HG02623 (cell line): Measurements from ENCODE around the gene KRTAP9-3.
"Not testable (repeated sequence)": the region's sequence is repeated elsewhere in the genome, so short reads cannot be mapped to it uniquely, and the experiment has no call there.

Experiments
- ATAC-seq: cut with Tn5 transposase; IDR thresholded peaks from one replicate; pipeline ENCODE4 v1.9.1; 2021; ENCODE audit warnings: moderate library complexity; ENCODE audit not compliant: unreplicated experiment

KRTAP9-3 gene

DNA sequence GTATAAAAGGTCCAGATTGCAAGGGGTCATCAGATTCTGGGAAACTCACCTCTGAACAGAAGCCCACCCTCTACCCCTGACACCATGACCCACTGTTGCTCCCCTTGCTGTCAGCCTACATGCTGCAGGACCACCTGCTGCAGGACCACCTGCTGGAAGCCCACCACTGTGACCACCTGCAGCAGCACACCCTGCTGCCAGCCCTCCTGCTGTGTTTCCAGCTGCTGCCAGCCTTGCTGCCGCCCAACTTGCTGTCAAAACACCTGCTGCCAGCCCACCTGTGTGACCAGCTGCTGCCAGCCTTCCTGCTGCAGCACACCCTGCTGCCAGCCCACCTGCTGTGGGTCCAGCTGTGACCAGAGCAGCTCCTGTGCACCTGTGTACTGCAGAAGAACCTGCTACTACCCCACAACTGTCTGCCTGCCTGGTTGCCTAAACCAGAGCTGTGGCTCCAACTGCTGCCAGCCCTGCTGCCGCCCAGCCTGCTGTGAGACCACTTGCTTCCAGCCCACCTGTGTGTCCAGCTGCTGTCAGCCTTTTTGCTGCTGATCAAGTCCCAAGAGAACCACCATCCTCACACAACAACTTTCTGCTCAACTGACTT, 17.5 kb downstream of the KRTAP9-3 start, which contains the start of gene KRTAP9-4:
Gene KRTAP9-4, plus strand, starts transcription at position 51 of the 604 bp plus-strand sequence. Its CDS starts 34 bp downstream, at position 85.
- ATAC-seq = not testable (repeated sequence)

- ATAC-seq = no peak
Observed at GRCh38 chr17:41251261-41251660, 19.0 kb downstream of the KRTAP9-3 start.

GRCh38 chr17:41254861-41255260, 22.6 kb downstream of the KRTAP9-3 start:
- ATAC-seq = no peak

DNA sequence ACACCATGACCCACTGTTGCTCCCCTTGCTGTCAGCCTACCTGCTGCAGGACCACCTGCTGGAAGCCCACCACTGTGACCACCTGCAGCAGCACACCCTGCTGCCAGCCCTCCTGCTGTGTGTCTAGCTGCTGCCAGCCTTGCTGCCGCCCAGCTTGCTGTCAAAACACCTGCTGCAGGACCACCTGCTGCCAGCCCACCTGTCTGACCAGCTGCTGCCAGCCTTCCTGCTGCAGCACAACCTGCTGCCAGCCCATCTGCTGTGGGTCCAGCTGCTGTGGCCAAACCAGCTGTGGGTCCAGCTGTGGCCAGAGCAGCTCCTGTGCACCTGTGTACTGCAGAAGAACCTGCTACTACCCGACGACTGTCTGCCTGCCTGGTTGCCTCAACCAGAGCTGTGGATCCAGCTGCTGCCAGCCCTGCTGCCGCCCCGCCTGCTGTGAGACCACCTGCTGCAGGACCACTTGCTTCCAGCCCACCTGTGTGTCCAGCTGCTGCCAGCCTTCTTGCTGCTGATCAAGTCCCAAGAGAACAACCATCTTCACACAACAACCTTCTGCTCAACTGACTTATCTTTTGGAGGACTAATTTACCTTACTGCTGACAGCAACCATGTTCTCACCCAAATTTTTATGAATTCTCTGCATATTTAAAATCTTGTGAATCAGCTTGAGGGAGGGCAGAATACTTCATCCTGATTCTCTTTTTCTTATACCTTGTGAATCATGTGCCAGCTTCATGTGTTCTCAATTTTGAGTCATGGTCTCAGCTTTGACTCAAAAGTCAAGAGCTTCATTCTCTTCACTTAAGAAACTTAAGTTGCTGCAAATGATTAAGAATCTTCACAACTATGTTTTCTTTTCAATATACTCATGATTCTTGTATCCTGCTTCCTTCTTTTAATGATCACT, 23.4 kb downstream of the KRTAP9-3 start, which contains the start of gene KRTAP9-9:
Gene KRTAP9-9, plus strand, starts transcription at position 4 of the 910 bp plus-strand sequence.
- not testable (repeated sequence) for ATAC-seq

- no peak for ATAC-seq
Observed at GRCh38 chr17:41256291-41256685, 24.0 kb downstream of the KRTAP9-3 start.

- no peak for ATAC-seq
Observed at GRCh38 chr17:41258406-41258805, 26.2 kb downstream of the KRTAP9-3 start.

DNA sequence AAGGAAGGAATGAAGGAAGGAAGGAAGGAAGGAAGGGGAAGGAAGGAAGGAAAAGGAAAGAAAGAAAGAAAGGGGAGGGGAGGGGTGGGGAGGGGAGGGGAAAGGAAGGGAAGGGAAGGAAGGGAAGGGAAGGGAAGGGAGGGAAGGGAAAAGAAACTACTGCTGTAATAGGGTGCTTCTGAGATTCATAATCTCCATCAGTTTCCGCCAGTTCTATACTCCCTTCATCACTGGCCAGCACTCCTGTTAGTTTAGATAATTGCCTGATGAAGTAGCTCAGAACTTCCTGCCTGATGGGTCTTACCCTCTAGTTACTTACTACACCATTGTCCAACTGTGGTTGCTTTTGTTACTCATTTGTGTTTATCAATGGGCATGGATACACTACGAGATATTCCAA, 31.0 kb downstream of the KRTAP9-3 start:
- no peak for ATAC-seq

GRCh38 chr17:41264599-41264998, 32.4 kb downstream of the KRTAP9-3 start:
- no peak for ATAC-seq

- no peak for ATAC-seq
Observed at GRCh38 chr17:41265078-41265477, 32.8 kb downstream of the KRTAP9-3 start, which contains the start of gene KRTAP9-6. Gene KRTAP9-6, plus strand, starts transcription at chr17:41265378. Its CDS starts 0 bp downstream, at chr17:41265378.

GRCh38 chr17:41267711-41268110, 35.5 kb downstream of the KRTAP9-3 start:
- no peak for ATAC-seq

GRCh38 chr17:41271323-41271722, 39.1 kb downstream of the KRTAP9-3 start:
- ATAC-seq = not testable (repeated sequence)

DNA sequence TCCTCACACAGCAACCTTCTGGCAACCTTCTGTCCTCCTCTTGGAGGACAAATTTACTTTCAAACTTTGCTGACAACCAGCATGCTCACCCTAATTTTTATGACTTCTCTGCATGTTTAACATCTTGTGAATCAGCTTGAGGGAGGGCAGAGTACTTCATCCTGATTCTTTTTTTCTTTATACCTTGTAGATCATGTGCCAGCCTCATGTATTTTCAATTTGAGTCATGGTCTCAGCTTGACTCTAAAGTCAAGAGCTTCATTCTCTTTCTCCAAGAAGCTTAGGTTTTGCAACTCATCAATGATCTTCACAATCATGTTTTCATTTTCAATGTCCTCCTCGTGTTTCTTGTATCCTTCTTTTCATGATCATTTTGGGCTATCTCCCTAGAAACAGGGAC, 39.6 kb downstream of the KRTAP9-3 start:
- ATAC-seq = no peak

GRCh38 chr17:41275648-41276190, 43.5 kb downstream of the KRTAP9-3 start, which contains the start of gene KRTAP9-7:
Gene KRTAP9-7, plus strand, starts transcription at chr17:41275698. Its CDS starts 0 bp downstream, at chr17:41275698.
- not testable (repeated sequence) for ATAC-seq

DNA sequence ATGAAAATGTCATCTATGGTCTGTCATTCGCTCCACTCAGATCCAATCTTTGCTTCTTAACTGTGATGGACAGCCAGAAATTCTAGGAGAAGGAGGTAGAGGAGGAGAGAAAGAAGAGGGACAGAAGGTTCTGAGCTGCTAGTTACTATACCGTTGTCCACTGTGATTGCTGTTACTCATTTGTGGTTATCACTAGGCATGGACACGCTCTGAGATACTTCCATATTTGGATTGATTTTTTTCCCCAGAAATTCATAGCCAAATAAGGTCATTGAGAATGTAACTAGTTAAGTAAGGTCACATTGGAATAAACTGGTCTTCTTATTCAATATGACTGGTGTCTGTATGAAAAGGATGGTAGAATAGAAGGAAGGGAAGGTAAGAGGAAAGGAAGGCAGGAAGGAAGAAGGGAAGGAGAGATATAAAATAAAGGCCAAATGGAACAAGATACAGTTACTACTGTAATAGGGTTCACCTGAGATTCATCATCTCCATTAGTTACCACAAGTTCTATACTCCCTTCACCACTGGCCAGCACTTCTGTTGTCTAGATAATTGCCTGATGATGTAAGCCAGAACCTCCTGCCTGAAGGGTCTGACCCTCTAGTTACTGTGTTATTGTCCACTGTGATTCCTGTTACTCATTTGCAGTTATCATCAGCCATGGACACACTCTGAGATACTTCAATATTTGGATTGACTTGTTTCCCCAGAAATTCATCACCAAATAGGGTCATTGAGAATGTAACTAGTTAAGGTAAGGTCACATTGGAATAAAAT, 46.1 kb downstream of the KRTAP9-3 start:
- ATAC-seq = no peak
